Activated T-helper 2 cell treated with anti-CD3 and anti-CD28 coated beads, Interferon-gamma antibody, Interleukin-2, Interleukin-4, amounts not matched to agents 10 μg/mL and 5 μg/mL and 100 μg/mL, durations not matched to agents 14 hours and 24 hours and 36 hours (primary cell): ENCODE measurements around the gene TM7SF3. TPM values are rescaled to one million over a fixed set of nuclear protein-coding genes. Genes with fewer than 3 reads are reported as not detected.
A peak's percentile ranks its signal among the peaks of the same experiment; 100 is the strongest.

Source experiments
- DNase-seq: peaks from one replicate; pipeline ENCODE4 v3.0.0; 2021; ENCODE audit warnings: low spot score
- H3K27ac Mint-ChIP-seq: one replicate; pipeline ENCODE4 v1.8.0; 2021; ENCODE audit warnings: mixed read lengths
- H3K27me3 Mint-ChIP-seq: one replicate; pipeline ENCODE4 v1.8.0; 2021; ENCODE audit warnings: low read depth, mixed read lengths
- H3K36me3 Mint-ChIP-seq: one replicate; pipeline ENCODE4 v1.8.0; 2021; ENCODE audit warnings: low read depth, mixed read lengths
- H3K4me1 Mint-ChIP-seq: one replicate; pipeline ENCODE4 v1.8.0; 2021; ENCODE audit warnings: low read depth, mixed read lengths
- H3K4me3 Mint-ChIP-seq: one replicate; pipeline ENCODE4 v1.8.0; 2021; ENCODE audit warnings: low read depth, mild to moderate bottlenecking, moderate library complexity, mixed read lengths
- H3K9me3 Mint-ChIP-seq: one replicate; pipeline ENCODE4 v1.8.0; 2021; ENCODE audit warnings: mixed read lengths
- intact Hi-C: fragments of 100-400 bp; cut with micrococcal nuclease; formaldehyde crosslinking; loops from one replicate; pipeline ENCODE4 v1.15.1; 2023
- total RNA-seq: library from RNA; stranded (reverse); gene quantifications from 2 replicates; pipeline ENCODE4 v1.2.3, GENCODE V29; 2022

Gene TM7SF3
- total RNA-seq, 1 donor from 2014 or later: 46.7 TPM

DNA sequence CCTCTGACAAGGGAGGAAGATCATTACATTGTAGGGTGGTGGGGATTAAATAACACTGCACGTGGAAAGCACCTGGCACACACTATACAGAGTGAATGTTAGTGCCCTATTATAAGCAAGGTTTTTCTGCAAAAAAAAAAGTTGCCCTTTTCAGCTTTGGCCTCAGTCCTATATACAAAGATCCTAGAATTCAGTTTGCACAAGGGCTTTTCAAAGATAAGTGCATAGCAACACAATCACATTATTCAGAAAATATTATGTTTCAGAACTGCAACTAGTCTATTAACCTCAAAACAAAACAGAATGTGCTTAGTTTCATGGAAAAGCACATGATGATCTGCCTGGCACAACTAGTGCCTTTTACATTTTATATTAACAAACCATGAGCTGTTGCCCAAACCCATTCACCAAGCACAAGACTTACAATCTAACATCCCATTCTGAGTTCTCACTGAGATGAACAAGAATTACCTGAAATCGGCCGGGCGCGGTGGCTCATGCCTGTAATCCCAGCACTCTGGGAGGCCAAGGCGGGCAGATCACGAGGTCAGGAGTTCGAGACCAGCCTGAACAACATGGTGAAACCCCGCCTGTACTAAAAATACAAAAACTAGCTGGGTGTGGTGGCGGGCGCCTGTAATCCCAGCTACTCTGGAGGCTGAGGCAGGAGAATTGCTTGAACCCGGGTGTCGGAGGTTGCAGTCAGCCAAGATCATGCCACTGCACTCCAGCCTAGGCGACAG, 1.8 kb downstream of the TM7SF3 start:
- intact Hi-C loops: loop anchor here (5.0 to 10.0 kb wide), 3 partner anchors 40 to 265 kb away; partner anchors contain the start of gene STK38L
- no peak for DNase-seq
- Mint-ChIP-seq H3K9me3 (no peaks in the 10 kb centered on the region), H3K27ac (no peak overlapping the region), H3K4me3 (peak overlapping the region; percentile 66), H3K4me1 (peaks cover 60% of the 10 kb centered on the region), H3K27me3 (no peaks in the 10 kb centered on the region), H3K36me3 (peaks cover 22% of the 10 kb centered on the region)

DNA sequence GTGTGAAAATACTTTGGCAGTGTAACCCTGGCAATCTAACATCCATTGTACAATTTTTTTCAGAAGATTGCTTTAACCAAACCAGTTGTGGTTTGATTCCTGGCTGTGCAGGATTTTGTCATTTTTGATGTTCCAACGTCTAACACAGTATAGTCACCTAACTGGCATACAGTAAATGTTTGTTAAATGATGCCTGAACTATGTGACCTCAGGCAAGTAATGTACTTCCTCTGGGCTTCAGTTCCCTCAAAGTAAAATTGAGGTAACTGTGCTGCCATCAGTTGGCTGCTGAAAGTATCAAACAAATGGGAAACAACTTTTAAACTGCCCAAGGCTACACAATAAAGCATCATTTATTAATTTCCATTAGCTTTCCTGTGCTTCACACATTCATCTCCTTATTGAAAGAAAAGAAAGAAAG, 4.3 kb downstream of the TM7SF3 start:
- DNase-seq: no peak
- Mint-ChIP-seq H3K4me1 (peaks cover 47% of the 10 kb centered on the region), H3K36me3 (peaks cover 28% of the 10 kb centered on the region), H3K27me3 (no peaks in the 10 kb centered on the region), H3K4me3 (no peak overlapping the region), H3K27ac (no peak overlapping the region), H3K9me3 (no peaks in the 10 kb centered on the region)
- intact Hi-C loops: loop anchor here (5.0 to 10.0 kb wide), 3 partner anchors 38 to 263 kb away; partner anchors contain the start of gene STK38L

DNA sequence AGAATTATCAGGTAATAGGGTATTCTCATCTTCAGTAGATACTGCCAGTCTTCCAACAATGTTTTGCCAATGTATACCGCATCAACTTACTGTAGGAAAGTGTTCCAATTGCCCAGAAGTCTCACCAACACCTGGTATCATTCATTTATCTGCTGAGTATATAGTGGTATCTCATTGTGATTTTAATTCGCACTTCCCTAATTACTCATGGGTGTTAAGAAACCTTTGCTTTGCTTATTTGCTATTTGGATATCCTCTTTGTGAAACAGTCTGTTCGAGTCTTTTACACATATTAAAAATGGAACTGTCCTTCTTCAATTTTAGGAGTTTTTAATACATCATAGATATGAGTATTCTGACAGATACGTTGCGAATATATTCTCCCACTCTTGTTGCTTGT, 6.1 kb downstream of the TM7SF3 start:
- intact Hi-C loops: no loop called here
- H3K27ac Mint-ChIP-seq: no peak overlapping the region
- peaks cover 28% of the 10 kb centered on the region for H3K36me3 Mint-ChIP-seq
- no peak for DNase-seq
- no peaks in the 10 kb centered on the region for H3K9me3 Mint-ChIP-seq
- H3K4me3 Mint-ChIP-seq: no peak overlapping the region
- peaks cover 41% of the 10 kb centered on the region for H3K4me1 Mint-ChIP-seq
- H3K27me3 Mint-ChIP-seq: no peaks in the 10 kb centered on the region

DNA sequence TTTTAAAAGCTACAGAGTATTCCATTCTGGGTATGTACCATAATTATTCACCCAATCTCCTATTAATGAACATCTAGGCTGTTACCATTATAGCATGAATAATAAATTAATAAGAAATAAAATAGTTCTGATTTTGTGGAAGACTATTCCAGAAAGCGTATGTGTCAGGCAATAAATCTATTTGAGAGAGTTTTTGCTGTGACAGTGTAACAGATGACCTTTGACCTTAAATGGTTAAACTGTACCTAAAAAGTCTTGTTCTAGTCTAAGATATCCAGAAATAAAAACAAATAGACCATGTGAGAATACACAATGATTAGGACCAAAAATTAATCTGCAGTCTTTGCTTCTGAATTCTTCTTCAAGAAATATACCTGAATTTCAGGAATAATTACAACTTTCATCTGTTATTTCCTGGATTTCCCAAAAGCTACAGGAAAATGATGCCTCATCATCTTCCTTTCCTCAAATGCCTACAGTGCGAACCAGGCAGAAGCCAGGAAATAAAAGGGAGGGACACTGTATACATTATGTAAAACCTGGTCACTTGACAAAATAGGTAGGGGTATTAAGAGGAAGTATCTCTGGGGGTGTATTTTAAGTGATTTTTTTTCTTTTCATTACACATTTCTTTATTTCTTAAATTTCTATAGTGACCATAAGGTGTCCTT, 7.3 kb downstream of the TM7SF3 start:
- peaks cover 31% of the 10 kb centered on the region for H3K36me3 Mint-ChIP-seq
- no peak overlapping the region for H3K27ac Mint-ChIP-seq
- H3K9me3 Mint-ChIP-seq: no peaks in the 10 kb centered on the region
- DNase-seq: no peak
- peaks cover 37% of the 10 kb centered on the region for H3K4me1 Mint-ChIP-seq
- intact Hi-C loops: no loop called here
- no peaks in the 10 kb centered on the region for H3K27me3 Mint-ChIP-seq
- no peak overlapping the region for H3K4me3 Mint-ChIP-seq

DNA sequence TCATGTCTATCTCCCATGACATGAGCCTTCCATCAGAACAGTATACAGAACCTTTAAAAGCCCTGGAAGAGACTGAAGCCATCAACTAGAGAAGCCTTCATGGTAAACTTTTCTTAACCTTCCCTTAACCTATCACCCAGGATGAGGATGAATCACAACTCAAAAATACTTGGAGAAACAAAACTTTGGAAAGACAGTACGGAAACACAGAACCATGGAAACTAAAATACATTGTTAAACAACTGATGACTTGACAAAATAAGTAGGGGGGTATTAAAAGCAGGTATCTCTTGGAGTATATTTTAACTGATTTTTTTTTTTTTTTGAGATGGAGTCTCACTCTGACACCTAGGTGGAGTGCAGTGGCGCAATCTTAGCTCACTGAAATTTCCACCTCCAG, 8.7 kb downstream of the TM7SF3 start:
- Mint-ChIP-seq H3K27me3 (no peaks in the 10 kb centered on the region), H3K36me3 (peaks cover 28% of the 10 kb centered on the region), H3K4me3 (no peak overlapping the region), H3K27ac (no peak overlapping the region), H3K9me3 (no peaks in the 10 kb centered on the region), H3K4me1 (peaks cover 34% of the 10 kb centered on the region)
- no peak for DNase-seq
- intact Hi-C loops: no loop called here

DNA sequence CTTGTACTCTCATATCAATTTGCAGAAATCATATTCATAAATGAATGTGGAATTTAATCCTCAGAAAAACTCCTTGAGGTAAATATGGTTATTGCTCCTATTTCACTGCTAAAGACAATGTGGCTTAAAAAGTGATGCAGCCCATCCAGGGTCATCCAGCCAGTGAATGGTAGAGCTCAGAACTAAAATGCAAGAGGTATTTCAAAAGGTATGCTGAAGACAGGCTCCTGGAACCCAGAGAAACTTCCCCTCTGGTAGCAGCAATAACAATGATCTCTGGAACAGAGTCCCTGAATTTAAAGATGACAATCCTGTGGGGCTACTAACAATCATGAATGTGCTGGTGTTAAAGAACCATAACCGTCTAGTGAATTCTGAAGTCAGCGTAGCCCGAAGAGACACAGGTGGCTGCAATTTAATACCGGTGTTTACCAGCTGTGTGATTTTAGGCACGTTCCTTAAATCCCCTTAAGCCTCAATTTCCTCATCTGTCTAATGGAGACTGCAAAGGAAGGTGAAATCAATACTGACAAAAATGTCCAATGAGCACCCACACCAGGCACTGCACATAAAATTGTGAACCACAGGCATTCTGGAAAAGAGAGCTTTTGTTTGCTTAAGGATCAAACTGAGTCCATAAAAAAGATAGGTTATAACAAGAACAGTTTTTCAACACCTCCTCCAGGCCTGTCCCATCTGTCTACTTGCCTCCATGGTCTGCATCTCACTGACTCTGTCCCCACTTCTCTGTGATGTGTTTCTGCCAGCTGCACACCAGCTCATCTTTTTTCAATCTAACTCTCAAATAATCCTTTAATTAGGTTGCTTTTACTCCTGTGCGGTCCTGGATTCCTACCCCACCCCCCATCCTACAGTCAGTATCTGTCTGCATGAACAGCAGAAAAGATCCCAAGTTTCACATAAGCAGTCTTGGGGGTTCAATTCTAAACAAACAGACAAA, 10.5 kb downstream of the TM7SF3 start:
- Mint-ChIP-seq H3K27ac (no peak overlapping the region), H3K9me3 (no peaks in the 10 kb centered on the region), H3K36me3 (peaks cover 29% of the 10 kb centered on the region), H3K4me3 (no peak overlapping the region), H3K4me1 (peaks cover 23% of the 10 kb centered on the region), H3K27me3 (no peaks in the 10 kb centered on the region)
- intact Hi-C loops: no loop called here
- no peak for DNase-seq

DNA sequence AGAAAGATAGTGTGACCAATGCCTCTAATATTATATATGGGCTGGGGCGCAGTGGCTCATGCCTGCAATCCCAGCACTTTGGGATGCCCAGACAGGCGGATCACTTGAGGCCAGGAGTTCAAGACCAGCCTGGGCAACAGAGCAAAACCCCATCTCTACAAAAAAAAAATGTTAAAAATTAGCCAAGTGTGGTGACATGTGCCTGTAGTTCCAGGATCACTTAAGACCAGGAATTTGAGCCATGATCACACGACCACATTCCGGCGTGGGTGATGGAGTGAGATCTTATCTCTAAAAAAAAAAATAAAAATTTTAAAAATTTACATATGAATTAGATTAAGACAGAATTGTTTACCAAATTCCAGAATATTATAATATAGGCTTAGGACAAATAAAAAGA, 12.0 kb downstream of the TM7SF3 start:
- Mint-ChIP-seq H3K4me3 (no peak overlapping the region), H3K27ac (no peak overlapping the region), H3K4me1 (peaks cover 20% of the 10 kb centered on the region), H3K27me3 (no peaks in the 10 kb centered on the region), H3K9me3 (no peaks in the 10 kb centered on the region), H3K36me3 (peaks cover 36% of the 10 kb centered on the region)
- no peak for DNase-seq
- intact Hi-C loops: no loop called here

DNA sequence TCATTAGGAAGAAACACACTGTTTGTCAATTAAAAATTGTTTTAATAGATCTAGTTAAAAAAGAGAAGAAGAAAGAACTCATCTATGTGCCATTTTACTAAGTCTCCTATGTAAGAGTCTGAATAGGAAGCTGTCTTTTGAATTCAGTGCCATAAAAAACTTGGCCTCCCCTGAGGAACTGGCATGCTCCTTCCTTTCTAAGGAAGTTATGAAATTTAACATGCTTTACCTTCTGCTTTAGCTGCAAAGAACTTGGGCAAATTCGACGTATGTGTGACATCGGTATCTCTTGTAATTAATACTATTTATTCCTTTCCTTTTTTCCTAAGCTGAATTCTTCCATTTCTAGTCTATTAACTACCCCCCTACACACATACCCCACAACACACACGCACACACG, 12.5 kb downstream of the TM7SF3 start:
- no peak overlapping the region for H3K27ac Mint-ChIP-seq
- no peak for DNase-seq
- peaks cover 20% of the 10 kb centered on the region for H3K4me1 Mint-ChIP-seq
- intact Hi-C loops: no loop called here
- no peaks in the 10 kb centered on the region for H3K27me3 Mint-ChIP-seq
- no peak overlapping the region for H3K4me3 Mint-ChIP-seq
- no peaks in the 10 kb centered on the region for H3K9me3 Mint-ChIP-seq
- peaks cover 39% of the 10 kb centered on the region for H3K36me3 Mint-ChIP-seq

DNA sequence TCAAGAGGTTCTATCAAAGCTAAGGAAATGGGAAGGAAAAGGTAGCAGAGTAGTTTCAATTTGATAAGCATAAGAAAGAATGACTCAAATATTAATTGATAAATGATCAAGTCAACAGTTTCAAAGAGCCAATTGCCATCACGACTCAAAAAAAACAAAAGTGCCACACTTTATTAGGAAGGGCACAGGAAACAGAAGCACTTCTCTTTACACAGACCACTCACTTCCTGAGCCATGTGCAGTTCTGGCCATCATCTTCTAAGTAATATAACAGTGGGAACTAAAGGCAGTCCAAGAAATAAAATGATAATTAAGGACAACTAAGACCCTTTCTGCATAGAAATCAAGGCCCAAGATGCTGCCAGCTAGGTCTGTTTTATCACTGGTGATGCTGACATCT, 13.2 kb downstream of the TM7SF3 start:
- Mint-ChIP-seq H3K9me3 (no peaks in the 10 kb centered on the region), H3K27me3 (no peaks in the 10 kb centered on the region), H3K27ac (no peak overlapping the region), H3K4me1 (peaks cover 20% of the 10 kb centered on the region), H3K4me3 (no peak overlapping the region), H3K36me3 (peaks cover 42% of the 10 kb centered on the region)
- DNase-seq: no peak
- intact Hi-C loops: no loop called here

DNA sequence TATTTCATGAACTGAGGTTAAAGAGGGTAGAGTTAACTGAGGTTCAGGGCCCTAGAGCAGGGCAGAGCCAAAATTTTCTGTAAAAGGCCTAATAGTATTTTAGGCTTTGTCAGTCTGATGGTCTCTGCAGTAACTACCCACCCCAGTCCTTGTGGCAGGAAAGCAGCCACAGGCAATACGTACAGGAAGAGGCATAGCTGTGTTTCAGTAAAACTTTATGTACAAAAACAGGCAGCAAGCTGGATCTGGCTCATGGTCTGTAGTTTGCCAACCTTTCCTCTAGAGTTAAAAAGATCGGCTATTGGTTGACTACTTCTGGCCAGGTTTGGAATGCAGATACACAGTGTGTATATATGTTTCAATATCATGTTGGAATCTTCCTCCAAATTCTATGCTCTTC, 17.2 kb downstream of the TM7SF3 start:
- no peak for DNase-seq
- no peak overlapping the region for H3K4me3 Mint-ChIP-seq
- intact Hi-C loops: no loop called here
- peaks cover 14% of the 10 kb centered on the region for H3K4me1 Mint-ChIP-seq
- H3K9me3 Mint-ChIP-seq: no peaks in the 10 kb centered on the region
- H3K27me3 Mint-ChIP-seq: no peaks in the 10 kb centered on the region
- H3K36me3 Mint-ChIP-seq: peaks cover 52% of the 10 kb centered on the region
- no peak overlapping the region for H3K27ac Mint-ChIP-seq

DNA sequence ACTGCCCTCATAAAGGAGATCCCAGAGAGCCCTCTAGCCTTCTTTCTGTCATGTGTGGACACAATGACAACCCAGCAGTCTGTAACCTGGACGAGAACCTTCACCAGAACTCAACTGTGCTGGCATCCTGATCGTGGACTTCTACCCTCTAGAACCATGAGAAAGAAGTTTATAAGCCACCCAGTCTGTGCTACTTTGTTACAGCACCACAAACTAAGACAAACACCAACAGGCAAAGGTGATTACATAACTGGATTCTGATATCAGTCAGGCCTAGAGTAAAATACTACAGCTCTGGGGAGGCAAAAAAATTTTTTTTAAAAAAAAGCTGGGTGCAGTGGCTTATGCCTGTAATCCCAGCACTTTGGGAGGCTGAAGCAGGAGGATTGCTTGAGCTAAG, 18.5 kb downstream of the TM7SF3 start:
- H3K27ac Mint-ChIP-seq: no peak overlapping the region
- peaks cover 49% of the 10 kb centered on the region for H3K36me3 Mint-ChIP-seq
- H3K27me3 Mint-ChIP-seq: no peaks in the 10 kb centered on the region
- intact Hi-C loops: no loop called here
- H3K9me3 Mint-ChIP-seq: no peaks in the 10 kb centered on the region
- peaks cover 5% of the 10 kb centered on the region for H3K4me1 Mint-ChIP-seq
- no peak for DNase-seq
- H3K4me3 Mint-ChIP-seq: no peak overlapping the region

DNA sequence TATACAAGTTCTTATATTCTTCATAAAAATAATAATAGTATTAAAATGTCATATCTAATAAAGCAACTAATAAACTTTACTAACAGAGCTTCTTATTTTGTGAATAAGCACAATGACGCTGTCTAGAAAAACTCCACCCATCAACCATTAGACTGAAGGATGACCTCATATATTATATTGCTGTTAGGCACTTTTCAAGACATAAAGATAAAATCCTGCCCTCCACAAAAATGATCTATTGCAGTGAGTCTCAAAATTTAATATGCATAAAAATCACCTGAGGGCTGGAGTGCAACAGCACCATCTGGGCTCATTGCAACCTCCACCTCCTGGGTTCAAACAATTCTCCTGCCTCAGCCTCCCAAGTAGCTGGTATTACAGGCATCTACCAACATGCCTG, 20.1 kb downstream of the TM7SF3 start:
- H3K9me3 Mint-ChIP-seq: no peaks in the 10 kb centered on the region
- H3K27me3 Mint-ChIP-seq: no peaks in the 10 kb centered on the region
- no peak overlapping the region for H3K27ac Mint-ChIP-seq
- peaks cover 55% of the 10 kb centered on the region for H3K36me3 Mint-ChIP-seq
- no peak for DNase-seq
- H3K4me3 Mint-ChIP-seq: no peak overlapping the region
- intact Hi-C loops: no loop called here
- H3K4me1 Mint-ChIP-seq: peaks cover 8% of the 10 kb centered on the region
